CD4-positive, alpha-beta T cell (primary cell): ENCODE measurements around the gene EEF1A1. TPM values are rescaled to one million over a fixed set of nuclear protein-coding genes. Genes with fewer than 3 reads are reported as not detected.
A peak's percentile ranks its signal among the peaks of the same experiment; 100 is the strongest.
"Not testable (repeated sequence)": the region's sequence is repeated elsewhere in the genome, so short reads cannot be mapped to it uniquely, and the experiment has no call there.

Source experiments
- ATAC-seq: fragments of 200-7000 bp; cut with Tn5 transposase; one replicate; pipeline ENCODE4 v1.10.0; 2022; ENCODE audit warnings: mild to moderate bottlenecking; ENCODE audit not compliant: poor library complexity
- CTCF ChIA-PET: fragments of 350-600 bp; sonication (Branson Sonifier 250); formaldehyde crosslinking; loops from one replicate; lab custom pipeline; 2021; ENCODE audit warnings: antibody characterized with exemption, inconsistent platforms; lab: Charles Lee
- POLR2A ChIA-PET: fragments of 350-600 bp; sonication (Branson Sonifier 250); formaldehyde crosslinking; loops from one replicate; lab custom pipeline; 2021; ENCODE audit warnings: antibody characterized with exemption, inconsistent platforms; lab: Charles Lee
- DNase-seq, 14 experiments: peaks; one replicate each; pipeline ENCODE4 v3.0.0-alpha.2; 2013 to 2020; ENCODE audit warnings: mixed read lengths in 2 of 14
- H3K27ac ChIP-seq, 2 donors: one replicate each; pipeline versions ENCODE4 v1.5.1 to v1.7.0; 2013; ENCODE audit warnings: low read length in 2 of 2, low read depth in 1 of 2, mild to moderate bottlenecking in 1 of 2
- H3K27me3 ChIP-seq, 2 experiments: 1 replicate in 1 of 2; 2 replicates in 1 of 2; pipeline versions ENCODE4 v1.6.1 to v1.7.0; 2013; ENCODE audit warnings: low read length in 2 of 2, control low read depth in 1 of 2, mild to moderate bottlenecking in 1 of 2, moderate library complexity in 1 of 2; ENCODE audit not compliant: insufficient read depth in 2 of 2, control insufficient read depth in 1 of 2
- H3K36me3 ChIP-seq: one replicate; pipeline ENCODE4 v1.6.1; 2013; ENCODE audit warnings: low read length, control low read depth; ENCODE audit not compliant: insufficient read depth
- H3K4me1 ChIP-seq: one replicate; pipeline ENCODE4 v1.6.1; 2013; ENCODE audit warnings: low read length, control low read depth; ENCODE audit not compliant: insufficient read depth
- H3K4me3 ChIP-seq: one replicate; pipeline ENCODE4 v1.5.1; 2013; ENCODE audit warnings: mild to moderate bottlenecking, low read length, moderate library complexity
- H3K9me3 ChIP-seq, 2 experiments: 1 replicate in 1 of 2; 2 replicates in 1 of 2; pipeline versions ENCODE4 v1.6.1 to v1.7.0; 2013; ENCODE audit warnings: low read length in 2 of 2, mild to moderate bottlenecking in 2 of 2, control low read depth in 1 of 2, moderate library complexity in 1 of 2; ENCODE audit not compliant: control insufficient read depth in 1 of 2, insufficient read depth in 1 of 2
- H3K27ac Mint-ChIP-seq: one replicate; pipeline ENCODE4 v1.8.0; 2020; ENCODE audit warnings: mixed read lengths
- H3K27me3 Mint-ChIP-seq: one replicate; pipeline ENCODE4 v1.8.0; 2021; ENCODE audit warnings: mixed read lengths
- H3K36me3 Mint-ChIP-seq: one replicate; pipeline ENCODE4 v1.8.0; 2021; ENCODE audit warnings: low read depth, mixed read lengths
- H3K4me1 Mint-ChIP-seq: one replicate; pipeline ENCODE4 v1.8.0; 2021; ENCODE audit warnings: low read depth, mixed read lengths
- H3K4me3 Mint-ChIP-seq: one replicate; pipeline ENCODE4 v1.8.0; 2020; ENCODE audit warnings: mild to moderate bottlenecking, mixed read lengths
- H3K9me3 Mint-ChIP-seq: one replicate; pipeline ENCODE4 v1.8.0; 2020; ENCODE audit warnings: mixed read lengths
- CTCF ChIP-seq: fragments of 200-600 bp; IDR thresholded peaks from one replicate; pipeline ENCODE4 v1.8.0; 2022; ENCODE audit warnings: antibody characterized with exemption, mild to moderate bottlenecking
- intact Hi-C, 2 experiments: fragments of 100-400 bp; cut with DNase I in 1 of 2; cut with micrococcal nuclease in 1 of 2; formaldehyde crosslinking; loops; one replicate each; pipeline versions ENCODE4 v1.15.1 to v1.9.0; 2023 to 2025; cut with DNase I, micrococcal nuclease
- total RNA-seq, 174 experiments: library from RNA in 2 of 174; stranded (reverse) in 2 of 174; gene quantifications; one replicate each; pipeline ENCODE4 v1.2.3 and lab custom pipeline; 2021 to 2026

The EEF1A1 gene
- total RNA-seq, 2 experiments from 2014 or later = 15,669 to 16,465 TPM

- H3K27me3 ChIP-seq = no peaks in the 10 kb centered on the region
- H3K27ac Mint-ChIP-seq = peak overlapping the region; percentile 97
- H3K9me3 Mint-ChIP-seq = no peaks in the 10 kb centered on the region
- intact Hi-C loops = loop anchor here (2.0 to 5.0 kb wide), 6 partner anchors 58 to 258 kb away; partner anchors contain the start of genes MTO1 (in 2 of the 2), KHDC1 (in 1 of the 2) and SLC17A5 (in 1 of the 2)
- CTCF ChIA-PET = interaction anchor here (1.1 to 2.6 kb wide), 3 partner anchors 60 to 132 kb away, joined by 4 to 13 read pairs (median 5); no protein-coding TSS in a partner anchor
- H3K9me3 ChIP-seq = no peaks in the 10 kb centered on the region
- H3K27ac ChIP-seq = peak overlapping the region; percentile 98 to 99
- H3K4me1 ChIP-seq = peaks cover 68% of the 10 kb centered on the region
- DNase-seq (peak; percentile 59 to 94 (median 74)), ATAC-seq (peak; percentile 21)
- peaks cover 69% of the 10 kb centered on the region for H3K36me3 Mint-ChIP-seq
- POLR2A ChIA-PET = interaction anchor here (0.7 to 7.0 kb wide), 26 partner anchors 10 to 1723 kb away, joined by 3 to 140 read pairs (median 6); partner anchors contain the start of genes CGAS, COX7A2, DDX43 and MTO1
- H3K36me3 ChIP-seq = peaks cover 48% of the 10 kb centered on the region
- TF ChIP-seq CTCF = no peak
- peak overlapping the region; percentile 94 for H3K4me3 Mint-ChIP-seq
- H3K4me1 Mint-ChIP-seq = peaks cover 81% of the 10 kb centered on the region
- H3K4me3 ChIP-seq = peak overlapping the region; percentile 90
- no peaks in the 10 kb centered on the region for H3K27me3 Mint-ChIP-seq
These were observed 725 bp downstream of the EEF1A1 start for GRCh38 chr6:73519926-73520687.

GRCh38 chr6:73518982-73519881 lies 1.6 kb downstream of the EEF1A1 start:
- Mint-ChIP-seq H3K4me3 (peak overlapping the region; percentile 94), H3K27ac (peak overlapping the region; percentile 97), H3K36me3 (peaks cover 78% of the 10 kb centered on the region), H3K4me1 (peaks cover 83% of the 10 kb centered on the region)
- H3K9me3 ChIP-seq, H3K27me3 ChIP-seq, H3K9me3 Mint-ChIP-seq, ATAC-seq, H3K27me3 Mint-ChIP-seq: not testable (repeated sequence)
- intact Hi-C loops = loop anchor here (5.0 kb wide), 2 partner anchors 57 to 213 kb away; partner anchors contain the start of gene MTO1 (in 1 of the 2)
- CTCF ChIA-PET = interaction anchor here (1.1 to 1.4 kb wide), 2 partner anchors 61 to 133 kb away, joined by 4 to 5 read pairs; no protein-coding TSS in a partner anchor
- peak overlapping the region; percentile 90 for H3K4me3 ChIP-seq
- H3K4me1 ChIP-seq = peaks cover 71% of the 10 kb centered on the region
- peaks cover 54% of the 10 kb centered on the region for H3K36me3 ChIP-seq
- H3K27ac ChIP-seq = peak overlapping the region; percentile 98 to 99
- POLR2A ChIA-PET = interaction anchor here (0.8 to 7.0 kb wide), 18 partner anchors 10 to 194 kb away, joined by 3 to 140 read pairs (median 9); partner anchors contain the start of genes DDX43, MTO1 and SLC17A5
- peak in 3 of 14 experiments; percentile 31 to 61 (median 60) for DNase-seq

GRCh38 chr6:73518100-73518981 lies 2.5 kb downstream of the EEF1A1 start:
- CTCF ChIA-PET, H3K27me3 Mint-ChIP-seq, H3K27me3 ChIP-seq, H3K9me3 ChIP-seq, ATAC-seq, H3K9me3 Mint-ChIP-seq: not testable (repeated sequence)
- Histone ChIP-seq H3K27ac (peak overlapping the region in 1 of 2 donors; percentile 98), H3K36me3 (peaks cover 54% of the 10 kb centered on the region), H3K4me3 (peak overlapping the region; percentile 90), H3K4me1 (peaks cover 67% of the 10 kb centered on the region)
- intact Hi-C loops = loop anchor here (5.0 kb wide), 2 partner anchors 56 to 214 kb away; partner anchors contain the start of gene MTO1 (in 1 of the 2)
- POLR2A ChIA-PET = interaction anchor here (0.7 to 7.0 kb wide), 6 partner anchors 57 to 135 kb away, joined by 4 to 140 read pairs (median 5); partner anchors contain the start of genes MTO1 and SLC17A5
- Mint-ChIP-seq H3K27ac (peak overlapping the region; percentile 97), H3K36me3 (peaks cover 76% of the 10 kb centered on the region), H3K4me3 (peak overlapping the region; percentile 94), H3K4me1 (peaks cover 79% of the 10 kb centered on the region)
- DNase-seq = peak in 2 of 14 experiments; percentile 13 to 21
